Lower leg skin (tissue), 4 donors: Measurements from ENCODE around the gene SLC5A6. TPM values are rescaled to one million over a fixed set of nuclear protein-coding genes. Genes with fewer than 3 reads are reported as not detected.
A peak's percentile ranks its signal among the peaks of the same experiment; 100 is the strongest.

Source experiments
- DNase-seq, 2 donors: peaks; one replicate each; pipeline ENCODE4 v3.0.0-alpha.2; 2019; ENCODE audit warnings: low spot score in 2 of 2
- H3K4me3 ChIP-seq: fragments of 200-600 bp; sonication (generic); 2 replicates; pipeline ENCODE4 v1.5.1; 2017; ENCODE audit warnings: mild to moderate bottlenecking, low read depth; ENCODE audit not compliant: poor library complexity, severe bottlenecking
- CTCF ChIP-seq, 3 donors: fragments of 450-650 bp; IDR thresholded peaks; one replicate each; pipeline ENCODE4 v1.5.1; 2016; ENCODE audit warnings: antibody characterized with exemption in 3 of 3, mild to moderate bottlenecking in 3 of 3, moderate library complexity in 2 of 3
- POLR2A ChIP-seq, 2 donors: fragments of 450-650 bp; IDR thresholded peaks; one replicate each; pipeline ENCODE4 v1.6.1; 2016 to 2017; ENCODE audit warnings: antibody characterized with exemption in 2 of 2, mild to moderate bottlenecking in 1 of 2, moderate library complexity in 1 of 2
- WGBS, 2 donors: methylation state at CpG; one replicate each; pipeline ENCODE4 v1.1.5; 2018; 5-methylcytosine and 5-hydroxymethylcytosine counted together
- intact Hi-C: fragments of 100-400 bp; cut with DNase I; formaldehyde crosslinking; loops from one replicate; pipeline ENCODE4 v1.15.0; 2023; ENCODE audit warnings: low total_unique reads
- total RNA-seq, 4 donors: library from RNA; depleted of rRNA; stranded (reverse); fragments of >200 nt; gene quantifications; one replicate each; pipeline ENCODE4 v1.1.0, GENCODE V29; 2016

SLC5A6 gene
- total RNA-seq, 4 donors from 2014 or later = 11.6 to 24.6 (median 17.0) TPM

- H3K4me3 ChIP-seq = no peak overlapping the region
- WGBS, 2 donors = 42 to 48% methylated on average over 8 of the region's 8 CpGs
- intact Hi-C loops = no loop called here
- no peak for DNase-seq
- no peak for TF ChIP-seq POLR2A (IDR thresholded peaks at IDR 0.05)
- TF ChIP-seq CTCF (IDR thresholded peaks at IDR 0.05) = peak in 1 of 3 donors; percentile 24
Measured at GRCh38 chr2:27171351-27171848, 40.7 kb downstream of the SLC5A6 start.

GRCh38 chr2:27170581-27171337, 41.3 kb downstream of the SLC5A6 start:
- DNase-seq = no peak
- 74 to 76% methylated on average over 6 of the region's 6 CpGs for WGBS, 2 donors
- no peak overlapping the region for H3K4me3 ChIP-seq
- TF ChIP-seq CTCF (IDR thresholded peaks at IDR 0.05) (no peak), POLR2A (IDR thresholded peaks at IDR 0.05) (no peak)
- intact Hi-C loops = no loop called here

GRCh38 chr2:27164960-27165763, 46.9 kb downstream of the SLC5A6 start:
- 82 to 83% methylated on average over 8 of the region's 8 CpGs for WGBS, 2 donors
- TF ChIP-seq POLR2A (IDR thresholded peaks at IDR 0.05) = no peak
- no peak for TF ChIP-seq CTCF (IDR thresholded peaks at IDR 0.05)
- H3K4me3 ChIP-seq = no peak overlapping the region
- intact Hi-C loops = no loop called here
- DNase-seq = no peak

GRCh38 chr2:27162151-27163121, 49.6 kb downstream of the SLC5A6 start:
- no peak overlapping the region for H3K4me3 ChIP-seq
- DNase-seq = no peak
- intact Hi-C loops = no loop called here
- 86 to 89% methylated on average over 15 of the region's 15 CpGs for WGBS, 2 donors
- no peak for TF ChIP-seq POLR2A (IDR thresholded peaks at IDR 0.05)
- TF ChIP-seq CTCF (IDR thresholded peaks at IDR 0.05) = no peak

- H3K4me3 ChIP-seq = no peak overlapping the region
- no peak for DNase-seq
- TF ChIP-seq CTCF (IDR thresholded peaks at IDR 0.05) (no peak), POLR2A (IDR thresholded peaks at IDR 0.05) (no peak)
- 81 to 85% methylated on average over 9 of the region's 9 CpGs for WGBS, 2 donors
- intact Hi-C loops = no loop called here
Measured at GRCh38 chr2:27160191-27160590, 51.9 kb downstream of the SLC5A6 start.
